Measurements from ENCODE around the gene LCN1.

Gene LCN1

DNA sequence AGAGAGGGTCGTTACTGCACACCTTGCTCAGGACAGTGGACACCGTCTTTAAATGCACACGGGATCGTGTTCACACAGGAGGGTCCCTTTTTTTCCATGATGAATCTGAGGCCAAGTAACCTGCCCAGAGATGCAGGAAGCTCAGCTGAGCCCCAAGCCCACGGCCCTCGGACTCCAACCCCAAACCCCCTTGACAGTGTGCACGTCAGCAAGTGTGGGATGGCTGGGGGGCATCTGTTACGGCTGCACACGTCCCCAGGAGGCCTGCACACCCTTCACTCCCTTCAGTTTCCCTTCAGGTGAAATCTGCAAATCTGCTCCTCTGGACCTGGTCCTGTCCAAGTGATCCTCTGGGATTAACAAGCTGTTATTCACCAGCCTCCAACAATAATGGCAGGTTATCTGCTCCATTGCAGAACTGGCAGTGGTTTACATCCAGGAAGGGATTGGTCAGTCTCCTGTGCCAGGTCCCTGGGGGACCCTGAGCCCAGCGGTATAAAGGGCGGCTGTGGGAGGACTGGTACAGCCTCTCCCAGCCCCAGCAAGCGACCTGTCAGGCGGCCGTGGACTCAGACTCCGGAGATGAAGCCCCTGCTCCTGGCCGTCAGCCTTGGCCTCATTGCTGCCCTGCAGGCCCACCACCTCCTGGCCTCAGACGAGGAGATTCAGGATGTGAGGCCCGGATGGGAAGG is at the start of gene LCN1:
LCN1 (plus strand) TSS at position 525 of the 692 bp plus-strand sequence; CDS start at position 583, 58 bp downstream.
- no peak for DNase-seq

DNA sequence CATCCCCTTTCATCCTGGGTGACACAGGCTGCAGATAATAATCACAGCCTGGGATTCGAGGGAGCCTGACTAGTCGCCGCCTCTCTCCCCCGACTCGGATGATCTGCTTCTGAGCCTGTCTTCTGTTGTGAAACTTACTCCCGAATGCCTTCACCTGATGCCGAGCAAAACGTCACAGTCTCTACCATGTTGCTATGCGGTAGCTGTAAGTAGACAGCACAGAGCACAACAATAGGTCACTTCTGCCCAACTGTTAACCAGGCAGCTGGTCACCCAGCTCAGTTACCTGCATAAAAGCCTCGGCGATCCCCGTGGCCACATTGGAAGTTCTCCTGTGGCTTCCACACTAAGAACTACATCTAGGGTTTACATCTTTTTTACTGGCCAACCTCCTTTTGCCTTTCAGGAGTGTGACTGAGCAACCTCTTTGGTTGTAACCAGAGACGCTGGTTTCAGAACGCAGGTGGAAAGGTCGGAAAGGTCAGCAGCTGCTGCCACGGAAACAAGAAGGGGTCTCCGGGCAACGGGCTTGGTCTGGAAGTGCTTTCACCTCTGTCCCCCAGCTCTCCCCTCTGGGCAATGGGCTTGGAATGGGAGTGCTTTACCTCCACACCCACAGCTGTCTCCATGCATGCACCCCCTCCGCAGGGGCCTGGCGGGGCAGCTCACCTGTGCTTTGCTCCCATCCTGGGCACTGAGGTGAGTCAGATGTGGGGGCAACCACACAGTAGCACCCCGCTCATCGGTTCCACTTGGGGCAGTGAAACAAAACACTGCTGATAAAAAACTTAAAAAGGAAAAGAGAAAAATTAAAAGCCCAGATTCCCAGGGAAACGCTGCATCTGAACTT is 49.2 kb upstream of the LCN1 start:
- no peak for DNase-seq

DNA sequence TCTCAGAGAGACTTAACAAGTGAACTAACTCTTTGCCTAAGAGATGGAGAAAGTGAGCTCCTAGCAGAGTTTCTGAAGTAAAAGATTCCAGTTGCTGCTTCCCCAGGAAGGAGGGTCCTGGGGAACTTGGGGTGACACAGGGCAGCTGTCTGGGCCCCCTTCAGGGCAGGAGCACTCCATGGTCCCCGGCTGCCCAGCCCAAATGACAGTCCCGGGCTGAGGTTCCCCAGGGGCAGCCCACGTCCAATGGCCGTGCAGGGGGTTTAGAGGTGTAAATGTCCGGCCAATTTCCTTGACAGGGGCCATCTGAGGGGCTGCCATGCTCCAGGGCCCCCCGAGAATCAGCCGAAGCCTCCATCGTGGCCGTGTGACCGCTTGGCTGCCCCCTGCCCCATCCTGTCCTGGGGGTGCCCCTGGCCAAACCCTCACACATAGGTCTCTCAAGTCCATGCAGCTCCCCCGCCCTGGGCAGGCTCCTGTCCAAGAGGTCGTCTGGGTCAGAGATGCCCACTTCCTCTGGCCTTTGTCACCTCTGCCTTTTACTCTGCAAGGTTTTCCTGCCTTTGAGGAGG is 47.2 kb upstream of the LCN1 start:
- no peak for DNase-seq

DNA sequence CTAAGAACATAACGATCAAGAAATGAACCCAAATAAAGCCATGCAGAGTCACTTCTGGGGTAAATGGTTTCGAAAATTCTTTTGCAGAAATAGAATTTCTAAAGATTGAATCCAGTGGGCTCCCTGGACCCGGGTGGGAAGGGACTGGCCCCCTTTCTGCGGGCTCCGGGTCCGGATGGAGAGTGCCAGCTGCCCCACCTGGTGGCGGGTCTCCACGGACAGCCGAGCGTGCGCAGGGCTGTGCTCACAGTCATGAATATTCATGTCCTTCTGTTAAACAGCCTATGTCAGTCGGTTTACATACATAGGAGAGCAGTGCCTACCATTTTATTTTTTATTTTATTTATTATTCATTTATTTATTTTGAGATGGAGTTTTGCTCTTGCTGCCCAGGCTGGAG is 46.3 kb upstream of the LCN1 start:
- no peak for DNase-seq

DNA sequence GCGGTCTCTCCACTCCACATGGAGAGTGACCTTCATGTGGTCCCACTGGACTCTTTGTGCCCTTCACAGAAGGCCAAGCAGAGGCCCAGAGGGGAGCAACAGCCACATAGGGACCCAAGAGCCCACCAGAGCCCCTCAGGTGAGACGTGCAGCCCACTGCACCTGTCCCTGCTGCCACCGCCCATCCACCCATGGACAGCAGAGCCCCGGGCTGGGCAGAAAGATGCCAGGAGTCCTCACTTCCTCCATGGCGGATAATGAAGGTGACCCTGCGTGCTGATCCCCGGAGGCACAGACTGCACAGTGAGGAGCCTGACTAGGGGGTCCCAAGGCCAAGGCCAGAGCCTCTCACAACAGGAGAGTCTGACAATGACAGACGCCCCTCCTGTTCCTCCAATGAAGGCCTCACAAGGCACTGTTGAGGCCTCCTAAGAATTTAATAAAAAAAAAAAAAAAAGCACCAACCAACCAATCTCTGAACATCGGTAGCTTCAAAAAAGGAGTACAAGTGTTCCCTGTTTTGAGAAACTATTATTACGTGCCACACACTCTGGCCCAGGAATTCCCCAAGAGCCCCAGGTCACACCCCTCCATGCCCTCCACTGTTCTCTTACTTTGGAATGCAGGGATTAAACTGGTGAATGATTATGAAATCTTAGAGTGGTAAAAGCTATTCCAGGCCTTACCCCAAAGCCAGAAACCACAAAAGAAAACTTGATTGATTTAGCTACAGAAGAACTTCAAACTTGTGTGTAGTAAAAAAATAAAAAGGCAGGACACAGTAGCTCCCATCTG is 44.5 kb upstream of the LCN1 start:
- no peak for DNase-seq

DNA sequence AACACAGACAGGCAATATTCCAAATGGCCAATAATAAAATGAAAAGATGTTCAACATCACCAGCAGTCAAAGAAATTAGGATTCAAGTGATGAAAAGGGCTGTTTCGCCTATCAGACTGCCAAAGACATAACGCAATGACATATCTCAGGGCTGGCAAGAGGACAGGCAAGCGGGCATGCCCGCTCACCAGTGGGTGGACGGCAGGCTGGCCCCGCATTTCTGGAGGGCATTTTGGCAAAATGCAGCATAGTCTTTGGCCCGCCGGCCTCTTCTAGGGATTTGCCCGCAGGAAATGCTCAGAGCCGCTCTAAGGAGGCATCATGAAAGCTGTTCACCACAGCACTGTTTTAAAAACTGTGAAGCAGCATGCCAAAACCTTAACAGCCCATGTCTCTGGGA is 43.0 kb upstream of the LCN1 start:
- DNase-seq, result no peak

DNA sequence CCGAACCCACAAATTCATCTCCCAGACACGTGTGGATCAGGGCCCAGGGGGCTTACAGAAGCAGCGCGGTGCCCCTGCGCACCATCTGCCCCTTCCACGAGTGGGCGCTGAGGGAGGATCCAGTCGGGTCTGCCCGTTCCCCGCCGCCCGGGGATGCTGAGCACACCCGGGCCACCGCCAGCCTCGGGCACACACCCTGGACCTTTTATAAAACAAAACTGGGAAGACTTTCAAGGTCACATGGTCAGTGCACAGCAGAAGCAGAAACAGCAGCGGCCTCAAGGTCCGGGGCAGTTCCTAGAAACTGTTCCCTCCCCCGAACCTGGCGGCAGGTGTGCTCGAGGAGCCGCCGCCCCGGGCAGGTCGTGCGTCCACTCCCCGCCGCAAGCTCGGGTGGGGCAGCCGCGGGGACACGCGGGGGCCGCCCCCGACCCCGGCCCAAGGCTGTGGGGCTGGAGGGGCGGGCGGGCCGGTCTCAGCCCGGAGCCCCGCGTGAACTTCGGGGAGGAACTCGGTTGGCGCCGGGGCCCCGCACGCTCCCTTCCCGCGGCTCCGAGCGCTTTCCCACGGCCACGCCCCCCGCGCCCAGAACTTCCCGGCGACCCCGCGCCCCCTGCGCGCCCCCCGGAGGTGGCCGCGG is 42.3 kb upstream of the LCN1 start:
- DNase-seq, result no peak

DNA sequence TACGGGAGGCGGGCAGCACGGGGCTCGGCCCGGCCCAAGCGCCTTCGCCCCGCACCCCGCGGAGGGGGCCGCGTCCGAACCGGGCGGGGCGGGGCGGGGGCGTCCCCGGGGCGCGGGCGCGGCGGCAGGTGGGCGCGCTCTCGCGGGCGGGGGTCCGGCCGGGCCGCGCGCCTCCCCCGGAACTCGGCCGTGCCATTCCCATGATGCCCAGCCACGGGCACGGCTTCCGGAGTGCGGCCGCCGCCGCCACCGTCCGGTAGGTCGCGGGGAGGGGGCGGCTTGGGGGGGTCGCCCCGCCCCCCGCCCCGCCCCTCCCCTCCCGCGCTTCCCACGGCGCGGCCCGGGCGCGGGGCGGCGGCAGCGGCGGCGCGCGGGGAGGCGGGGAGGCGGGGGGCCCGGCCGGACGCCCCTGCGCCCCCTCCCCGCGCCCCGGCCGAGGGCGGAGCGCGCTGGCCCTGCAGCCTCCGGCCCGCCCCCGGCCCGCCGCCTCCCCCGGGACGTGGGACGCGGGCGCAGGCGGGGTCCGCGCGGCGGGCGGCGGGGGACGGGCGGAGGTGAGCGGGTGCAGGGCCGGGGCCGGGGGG is 41.7 kb upstream of the LCN1 start, which contains the start of gene PPP1R26:
PPP1R26 (plus strand) TSS at position 314 of the 584 bp plus-strand sequence. CDS start 4,729 bp downstream, outside the sequence.
- DNase-seq, result no peak

DNA sequence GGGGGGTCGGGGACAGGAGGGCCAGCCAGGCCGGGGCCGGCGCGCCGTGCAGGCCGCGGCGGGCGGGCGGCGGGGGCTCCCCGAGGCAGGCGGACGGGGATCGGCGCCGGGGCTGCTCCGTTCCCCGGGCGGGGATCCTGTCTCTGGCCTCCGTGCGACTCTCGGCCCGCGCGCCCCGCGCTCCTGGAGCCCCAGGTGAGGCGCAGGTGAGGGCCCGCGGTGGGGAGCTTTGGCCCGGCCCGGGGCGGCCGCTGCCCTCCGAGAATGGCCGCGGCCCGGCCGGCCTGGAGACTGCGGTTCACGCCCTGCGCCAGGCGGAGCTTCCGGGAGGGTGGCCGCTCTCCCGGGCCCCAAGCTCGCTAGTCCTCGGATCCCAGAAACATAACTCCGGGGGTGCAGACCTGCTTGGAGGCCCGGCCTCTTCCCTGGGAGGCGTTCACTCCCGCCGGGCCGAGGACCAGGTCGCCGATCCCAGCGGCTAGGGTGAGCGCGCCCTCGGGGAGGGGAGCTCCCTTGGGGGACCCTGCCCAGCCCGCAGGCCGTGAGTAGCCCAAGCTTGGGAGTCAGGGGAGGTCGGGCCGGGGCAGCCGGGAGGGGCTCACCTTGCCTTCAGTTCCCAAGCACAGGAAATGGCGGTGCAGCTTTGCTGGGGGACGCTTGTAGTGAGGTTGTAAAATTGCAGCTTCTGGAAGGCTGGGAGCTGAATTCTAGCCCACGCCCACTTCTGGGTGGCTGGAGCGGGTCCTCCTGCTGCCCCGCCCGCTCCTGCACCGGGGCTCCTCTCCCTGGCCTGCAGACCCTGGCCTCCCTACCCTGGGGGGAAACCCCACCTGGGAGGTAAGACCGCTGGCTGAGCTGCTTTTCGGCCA is 40.9 kb upstream of the LCN1 start:
- no peak for DNase-seq

DNA sequence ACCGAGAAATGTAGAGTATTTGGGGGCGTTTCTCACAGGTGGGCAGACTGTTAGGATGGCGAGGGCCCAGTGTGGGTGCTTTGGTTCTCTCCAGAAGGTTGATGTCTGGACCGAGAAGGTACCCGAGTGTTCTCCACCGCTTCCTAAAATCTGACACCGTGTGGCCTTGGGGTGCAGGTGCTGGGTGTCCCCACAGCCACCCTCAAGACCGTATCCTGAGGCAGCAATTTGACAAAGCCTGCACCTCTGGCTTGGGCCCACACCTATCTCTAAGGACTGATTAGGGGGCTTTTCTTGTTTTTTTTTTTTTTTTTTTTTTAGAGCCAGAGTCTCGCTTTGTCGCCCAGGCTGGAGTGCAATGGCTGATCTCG is 40.3 kb upstream of the LCN1 start:
- no peak for DNase-seq

DNA sequence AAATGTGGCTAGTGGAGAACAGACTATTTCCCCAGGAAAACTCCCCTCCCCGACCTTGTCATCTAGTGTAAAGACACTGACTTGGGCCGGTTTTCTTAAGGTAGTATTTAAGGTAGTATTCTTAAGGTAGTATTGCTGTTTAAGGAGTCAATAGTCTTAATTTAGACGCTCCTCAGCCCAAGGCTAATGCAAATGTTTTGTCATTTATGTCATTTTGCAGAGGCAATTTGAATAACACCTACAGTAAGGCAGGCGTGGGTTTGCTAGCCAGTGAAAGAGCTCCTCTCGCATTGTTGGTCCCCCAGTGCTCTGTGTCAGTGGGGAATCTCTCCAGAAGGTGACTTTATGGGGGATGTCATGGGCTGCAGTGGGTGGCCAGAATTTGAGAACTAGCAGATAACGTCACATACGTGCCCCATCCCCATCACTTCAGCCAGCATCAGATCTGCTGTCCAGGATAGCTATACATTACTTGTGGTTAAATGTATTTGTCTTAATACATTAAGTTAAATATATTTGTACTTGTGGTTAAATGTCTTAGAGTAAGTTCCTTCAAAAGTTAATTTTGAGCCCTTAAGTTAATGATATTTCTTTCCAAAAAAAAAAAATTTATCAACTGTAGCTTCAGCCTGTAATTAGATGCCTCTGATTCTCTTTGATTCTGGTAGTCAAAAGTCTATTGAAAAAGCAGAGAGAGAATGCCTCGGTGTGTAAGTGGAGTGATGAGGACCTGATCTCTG is 39.1 kb upstream of the LCN1 start:
- no peak for DNase-seq

DNA sequence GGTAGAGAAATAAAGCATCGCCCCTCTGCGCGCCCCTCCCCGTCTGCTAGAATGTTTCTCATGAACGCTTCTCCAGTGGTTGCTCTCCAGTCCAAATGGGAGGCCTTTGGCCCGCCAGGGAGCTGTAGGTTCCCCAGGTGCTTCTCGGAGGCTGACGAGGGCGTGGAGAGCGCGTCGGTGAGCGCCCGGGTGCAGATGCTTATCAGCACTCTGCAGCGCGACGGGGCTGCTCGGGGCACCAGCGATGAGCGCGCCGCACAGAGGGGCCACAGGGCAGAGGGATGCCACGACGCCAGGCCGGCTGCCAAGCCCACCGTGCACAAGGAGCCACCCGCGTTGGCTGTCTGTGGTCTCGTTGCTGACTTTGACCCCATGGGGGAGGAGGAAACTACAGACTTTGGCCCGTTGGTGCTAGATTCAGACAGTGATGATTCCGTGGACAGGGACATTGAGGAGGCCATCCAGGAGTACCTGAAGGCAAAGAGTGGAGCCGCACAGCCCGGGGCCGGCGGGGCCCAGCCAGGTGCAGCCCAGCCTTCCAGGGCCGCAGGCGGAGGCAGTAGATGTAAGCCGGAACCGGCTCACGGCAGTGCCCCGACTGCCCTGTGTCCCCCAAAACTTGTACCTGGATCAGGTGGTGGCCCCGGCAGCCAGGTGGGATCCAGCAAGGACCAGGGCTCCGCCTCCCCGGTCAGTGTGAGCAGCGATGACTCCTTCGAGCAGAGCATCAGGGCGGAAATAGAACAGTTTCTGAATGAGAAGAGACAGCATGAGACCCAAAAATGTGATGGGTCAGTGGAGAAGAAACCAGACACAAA is 36.6 kb upstream of the LCN1 start:
- no peak for DNase-seq

DNA sequence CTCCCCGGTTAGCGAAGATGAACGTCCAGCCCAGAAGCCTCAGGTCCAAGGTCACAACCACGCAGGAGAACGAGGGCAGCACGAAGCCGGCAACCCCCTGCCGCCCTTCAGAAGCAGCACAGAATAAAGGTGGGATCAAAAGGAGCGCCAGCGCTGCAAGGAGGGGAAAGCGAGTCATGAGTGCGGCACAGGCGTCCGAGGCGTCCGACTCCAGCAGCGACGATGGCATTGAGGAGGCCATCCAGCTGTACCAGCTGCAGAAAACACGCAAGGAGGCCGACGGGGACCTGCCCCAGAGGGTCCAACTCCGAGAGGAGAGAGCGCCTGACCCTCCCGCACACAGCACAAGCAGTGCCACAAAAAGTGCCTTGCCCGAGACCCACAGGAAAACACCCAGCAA is 35.9 kb upstream of the LCN1 start:
- DNase-seq, result no peak

DNA sequence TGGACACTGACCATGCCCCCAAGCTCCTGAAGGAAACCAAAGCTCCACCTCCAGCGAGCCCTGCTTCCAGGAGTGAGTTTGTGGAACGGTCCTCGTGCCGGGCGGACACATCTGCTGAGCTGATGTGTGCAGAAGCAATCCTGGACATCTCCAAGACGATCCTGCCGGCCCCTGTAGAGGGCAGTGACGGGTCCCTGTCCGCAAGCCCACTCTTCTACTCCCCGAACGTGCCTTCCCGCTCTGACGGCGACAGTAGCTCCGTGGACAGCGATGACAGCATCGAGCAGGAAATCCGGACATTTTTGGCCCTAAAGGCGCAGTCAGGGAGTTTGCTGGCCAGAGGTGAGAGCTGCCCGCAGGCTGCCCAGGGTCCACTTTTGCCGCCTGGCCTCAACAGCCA is 35.4 kb upstream of the LCN1 start:
- no peak for DNase-seq

DNA sequence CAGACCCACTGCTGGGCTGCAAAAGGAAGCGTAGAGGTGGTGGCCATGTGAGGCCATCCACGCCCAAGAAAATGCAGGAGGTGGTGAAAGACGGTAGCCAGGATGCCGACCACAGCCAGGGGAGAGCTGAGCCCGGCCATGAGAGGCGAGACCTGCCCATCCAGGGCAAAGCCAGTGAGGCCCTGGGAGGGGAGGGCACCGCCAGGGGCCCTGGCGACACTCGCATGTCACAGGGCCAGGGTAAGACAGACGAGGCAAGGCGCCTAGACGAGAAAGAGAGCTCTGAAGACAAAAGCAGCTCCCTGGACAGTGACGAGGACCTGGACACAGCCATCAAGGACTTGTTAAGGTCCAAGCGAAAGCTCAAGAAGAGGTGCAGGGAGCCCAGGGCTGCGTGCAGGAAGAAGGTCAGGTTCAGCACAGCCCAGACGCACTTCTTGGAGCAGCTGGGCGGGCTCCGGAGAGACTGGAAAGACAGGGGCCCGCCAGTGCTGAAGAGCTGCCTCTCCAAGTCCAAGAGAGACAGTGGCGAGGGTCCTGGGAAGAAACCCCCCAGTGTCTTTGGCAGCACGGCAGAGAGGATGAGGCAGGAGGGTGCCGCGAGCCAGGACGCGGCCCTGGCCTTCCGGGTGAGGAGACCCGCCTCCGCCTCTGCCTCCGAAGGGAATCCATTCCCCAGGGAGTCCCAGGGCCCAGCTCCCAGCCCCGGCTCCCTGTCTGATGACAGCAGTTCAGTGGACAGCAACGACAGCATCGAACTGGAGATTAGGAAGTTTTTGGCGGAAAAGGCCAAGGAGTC is 34.8 kb upstream of the LCN1 start:
- no peak for DNase-seq

DNA sequence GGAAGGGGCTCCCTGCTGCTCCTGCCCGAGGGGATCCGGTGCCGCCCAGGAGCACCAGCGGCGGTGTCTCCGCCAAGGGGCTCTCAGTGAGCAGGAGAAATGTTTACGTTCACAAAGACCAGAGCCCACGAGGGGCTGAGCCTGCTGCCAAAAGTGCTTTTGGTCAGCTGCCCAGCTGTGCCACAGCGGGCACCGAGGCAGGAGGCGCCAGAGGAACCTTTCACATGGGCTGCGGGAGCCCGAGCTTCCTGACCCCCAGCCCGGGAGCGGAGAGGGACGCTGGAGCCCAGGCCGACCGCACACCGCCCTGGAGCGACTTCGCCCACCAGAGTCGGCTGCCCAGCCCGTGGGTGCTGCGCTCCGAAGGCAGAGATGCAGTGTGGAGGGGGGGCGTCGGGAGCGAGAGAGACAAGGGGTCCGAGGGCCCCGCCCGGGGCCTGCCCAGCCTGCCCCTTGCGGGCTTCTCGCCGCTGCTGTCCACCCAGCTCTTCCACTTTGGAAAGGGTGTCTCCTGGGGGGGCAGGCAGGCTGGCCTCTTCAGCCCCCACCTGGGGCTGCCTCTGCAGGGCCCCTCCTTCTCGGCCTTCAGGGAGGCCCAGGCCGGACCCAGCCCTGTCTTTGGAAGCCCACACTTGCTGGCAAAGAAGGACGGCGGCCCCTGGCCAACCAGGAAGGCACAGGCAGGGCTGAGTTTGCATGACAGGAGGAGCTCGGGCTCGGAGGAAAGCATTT is 33.8 kb upstream of the LCN1 start:
- DNase-seq, result no peak

DNA sequence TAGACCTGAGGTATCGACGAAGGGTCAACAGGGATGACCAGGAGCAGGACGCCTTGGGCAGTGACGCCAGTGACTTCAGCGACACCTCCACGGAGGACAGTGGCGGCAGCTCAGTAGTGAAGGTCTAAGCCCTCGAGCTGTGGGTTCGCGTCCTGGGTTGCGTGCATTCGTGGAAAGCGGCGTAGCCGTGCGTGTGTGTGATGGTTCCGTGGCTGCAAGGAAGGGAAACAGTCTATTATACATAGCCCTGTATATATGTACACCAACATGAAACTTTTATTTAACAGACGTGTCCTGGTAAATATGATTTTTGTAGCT is 33.3 kb upstream of the LCN1 start:
- DNase-seq, result no peak

DNA sequence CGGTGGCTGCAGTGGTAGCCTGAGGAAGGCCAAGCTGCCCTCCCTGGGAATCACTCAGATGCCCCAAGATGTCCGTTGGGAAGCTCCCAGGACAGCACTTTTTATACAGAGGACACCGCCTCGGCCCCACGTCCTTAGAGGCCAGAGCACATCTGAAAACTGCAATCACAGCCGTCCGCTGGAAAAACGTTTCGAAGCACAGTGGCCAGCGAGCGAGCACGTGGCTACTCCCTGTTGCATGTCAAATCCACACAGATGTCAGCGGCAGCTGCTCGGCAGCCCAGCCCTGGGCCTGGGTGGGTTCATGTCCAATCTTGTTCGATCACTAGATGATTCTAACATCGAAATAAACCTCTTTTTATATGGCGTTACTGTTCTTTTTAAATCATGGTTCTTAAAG is 32.7 kb upstream of the LCN1 start:
- DNase-seq, result no peak
